GM12878 (cell line): ENCODE results near the gene BIK. TPM values are rescaled to one million over a fixed set of nuclear protein-coding genes. Genes with fewer than 3 reads are reported as not detected.

Experiments
- ATAC-seq: fragments of 200-7000 bp; cut with Tn5 transposase; 3 replicates; pipeline ENCODE4 v1.9.1; 2020; ENCODE audit warnings: mild to moderate bottlenecking, moderate library complexity
- BruUV-seq: library from RNA; stranded (reverse); fragments of 400-500 nt; replicated peaks from 2 replicates; lab custom pipeline; 2021; lab: Mats Ljungman, UMichigan
- CTCF ChIA-PET: fragments of 300-600 bp; sonication (Branson Sonifier 250); formaldehyde crosslinking; extraction: SDS; loops from one replicate; lab custom pipeline; 2021; ENCODE audit warnings: inconsistent platforms; lab: Yijun Ruan, JAX
- POLR2A ChIA-PET: fragments of 350-600 bp; formaldehyde crosslinking; extraction: SDS; loops from one replicate; lab custom pipeline; 2021; ENCODE audit warnings: inconsistent platforms; lab: Charles Lee
- RAD21 ChIA-PET: fragments of 300-600 bp; sonication (Branson Sonifier 250); formaldehyde crosslinking; loops from one replicate; lab custom pipeline; 2023; ENCODE audit warnings: antibody characterized with exemption; ENCODE audit not compliant: unreplicated experiment; lab: Charles Lee
- SMC1A ChIA-PET: fragments of 300-600 bp; sonication (Branson Sonifier 250); formaldehyde crosslinking; loops from one replicate; lab custom pipeline; 2023; ENCODE audit not compliant: unreplicated experiment, uncharacterized antibody; lab: Charles Lee
- DNase-seq: peaks from one replicate; pipeline ENCODE4 v3.0.0-alpha.2; 2011; ENCODE audit warnings: low read depth, low spot score
- FAIRE-seq: peaks from 3 replicates; lab custom pipeline; 2011; peaks lifted over from hg19 to GRCh38; lab: Jason Lieb, UNC
- H2AFZ ChIP-seq: 2 replicates; pipeline ENCODE4 v1.6.0; 2011; ENCODE audit warnings: low read depth, low read length, control low read depth; ENCODE audit not compliant: control insufficient read depth
- H3K27ac ChIP-seq: 2 replicates; pipeline ENCODE4 v1.5.1; 2011; ENCODE audit warnings: control low read depth; ENCODE audit not compliant: control insufficient read depth, insufficient read depth
- H3K27me3 ChIP-seq, 2 experiments: replicated peaks in 1 of 2; 2 replicates each; pipeline versions ENCODE4 v1.6.0 to v1.6.1; 2011; ENCODE audit warnings: low read length in 1 of 2; ENCODE audit not compliant: control insufficient read depth in 2 of 2, insufficient read depth in 2 of 2
- H3K36me3 ChIP-seq, 2 experiments: 2 replicates each; pipeline ENCODE4 v1.5.1; 2011; ENCODE audit warnings: low read length in 1 of 2; ENCODE audit not compliant: control insufficient read depth in 2 of 2, insufficient read depth in 2 of 2
- H3K4me1 ChIP-seq: 2 replicates; pipeline ENCODE4 v1.6.1; 2011; ENCODE audit warnings: mild to moderate bottlenecking, low read length, moderate library complexity, mixed read lengths; ENCODE audit not compliant: control insufficient read depth, insufficient read depth
- H3K4me2 ChIP-seq: 2 replicates; pipeline ENCODE4 v1.6.0; 2011; ENCODE audit warnings: control low read depth; ENCODE audit not compliant: control insufficient read depth, insufficient read depth
- H3K4me3 ChIP-seq: fragments of 200-600 bp; sonication (generic); 2 replicates; pipeline ENCODE4 v1.5.1; 2016
- H3K79me2 ChIP-seq: 2 replicates; pipeline ENCODE4 v1.6.0; 2011; ENCODE audit warnings: low read length; ENCODE audit not compliant: control insufficient read depth, insufficient read depth
- H3K9ac ChIP-seq: 2 replicates; pipeline ENCODE4 v1.8.0; 2011; ENCODE audit warnings: low read length, control low read depth, mixed read lengths; ENCODE audit not compliant: control insufficient read depth, insufficient read depth
- H3K9me3 ChIP-seq: replicated peaks from 3 replicates; pipeline ENCODE4 v1.5.1; 2011; ENCODE audit warnings: mild to moderate bottlenecking, low read length; ENCODE audit not compliant: control insufficient read depth, insufficient read depth
- H4K20me1 ChIP-seq: 2 replicates; pipeline ENCODE4 v1.6.0; 2011; ENCODE audit not compliant: control insufficient read depth, insufficient read depth
- ASH2L ChIP-seq: fragments of 300-600, 200-600 bp; sonication (generic); IDR thresholded peaks from 2 replicates; pipeline ENCODE4 v1.6.1; 2017; ENCODE audit warnings: low read depth, mild to moderate bottlenecking, borderline replicate concordance
- BMI1 ChIP-seq: fragments of 450-650 bp; IDR thresholded peaks from 2 replicates; pipeline ENCODE4 v1.6.1; 2016; ENCODE audit warnings: mild to moderate bottlenecking, moderate library complexity, borderline replicate concordance
- CREB1 ChIP-seq: IDR thresholded peaks from 2 replicates; pipeline ENCODE4 v1.6.1; 2012; ENCODE audit warnings: low read depth, mild to moderate bottlenecking, inconsistent platforms
- EGR1 ChIP-seq, 2 experiments: IDR thresholded peaks; 1 replicate in 1 of 2; 2 replicates in 1 of 2; pipeline ENCODE4 v1.6.1; 2011 to 2012; ENCODE audit warnings: low read depth in 2 of 2, low read length in 2 of 2, borderline replicate concordance in 1 of 2, mild to moderate bottlenecking in 1 of 2, moderate library complexity in 1 of 2
- ELK1 ChIP-seq: IDR thresholded peaks from 2 replicates; pipeline ENCODE4 v1.6.1; 2012; ENCODE audit warnings: low read depth, low read length, improper control_type of control experiment
- FOS ChIP-seq: IDR thresholded peaks from 3 replicates; pipeline ENCODE4 v1.6.1; 2011; ENCODE audit warnings: borderline replicate concordance; ENCODE audit not compliant: insufficient read length; ENCODE audit errors: extremely low read depth
- IKZF2 ChIP-seq, 2 experiments: fragments of 450-650 bp; IDR thresholded peaks; 2 replicates each; pipeline ENCODE4 v1.6.1; 2017; ENCODE audit warnings: mild to moderate bottlenecking in 2 of 2, moderate library complexity in 2 of 2
- KDM1A ChIP-seq: fragments of 200-600 bp; sonication (generic); IDR thresholded peaks from 2 replicates; pipeline ENCODE4 v1.6.1; 2016; ENCODE audit warnings: borderline replicate concordance
- POLR2AphosphoS5 ChIP-seq: IDR thresholded peaks from 2 replicates; pipeline ENCODE4 v1.6.1; 2011; ENCODE audit warnings: mild to moderate bottlenecking, low read length, inconsistent platforms
- SMAD1 ChIP-seq: fragments of 450-650 bp; IDR thresholded peaks from 2 replicates; pipeline ENCODE4 v1.6.1; 2018; ENCODE audit warnings: mild to moderate bottlenecking, low read depth; ENCODE audit not compliant: partially characterized antibody
- SMARCA5 ChIP-seq: fragments of 450-650 bp; IDR thresholded peaks from 2 replicates; pipeline ENCODE4 v1.6.1; 2017; ENCODE audit warnings: mild to moderate bottlenecking
- SUPT20H ChIP-seq: IDR thresholded peaks from 2 replicates; pipeline ENCODE4 v1.6.1; 2011; ENCODE audit warnings: low read depth, mild to moderate bottlenecking, low read length, moderate library complexity, borderline replicate concordance; ENCODE audit not compliant: control insufficient read depth
- USF1 ChIP-seq: IDR thresholded peaks from 2 replicates; pipeline ENCODE4 v1.6.1; 2011; ENCODE audit warnings: borderline replicate concordance, low read depth, mild to moderate bottlenecking, moderate library complexity, mixed read lengths, low read length; ENCODE audit not compliant: insufficient read depth; ENCODE audit errors: extremely low read length
- ZBED1 ChIP-seq: IDR thresholded peaks from 2 replicates; pipeline ENCODE4 v1.6.1; 2016; ENCODE audit warnings: borderline replicate concordance
- WGBS: methylation state at CpG from one replicate; pipeline ENCODE4 v1.1.6; 2016; ENCODE audit warnings: low lambda C conversion rate; ENCODE audit not compliant: insufficient replicate concordance, insufficient coverage; ENCODE audit errors: missing lambda C conversion rate; 5-methylcytosine and 5-hydroxymethylcytosine counted together
- in situ Hi-C: fragments of 300-500 bp; cut with MboI; formaldehyde crosslinking; loops from 9 replicates; pipeline ENCODE4 v1.14.3; 2018; ENCODE audit warnings: mixed read lengths
- intact Hi-C: fragments of 100-400 bp; cut with micrococcal nuclease; formaldehyde crosslinking; loops from one replicate; pipeline ENCODE4 v1.14.2; 2022; ENCODE audit not compliant: unreplicated experiment
- polyA plus RNA-seq, 11 experiments: library from polyadenylated mRNA; depleted of rRNA in 4 of 11; unstranded in 6 of 11; stranded (reverse) in 5 of 11; fragments of >200 nt; fragmentation: Nextera tagmentation in 4 of 11; fragmentation: Illumina TruSeq in 1 of 11; extraction: Ambion mirVana in 4 of 11; extraction: Trizol in 1 of 11; gene quantifications; 1 replicate in 1 of 11; 2 replicates in 10 of 11; pipeline versions ENCODE4 v1.2.1 to v1.2.3, GENCODE V29; 2011 to 2016; ENCODE audit warnings: inconsistent platforms in 2 of 11, missing spikeins in 2 of 11, low read depth in 1 of 11
- total RNA-seq, 4 experiments: library from RNA; depleted of rRNA in 3 of 4; stranded (reverse); fragments of >200 nt in 3 of 4; fragmentation: Illumina TruSeq in 1 of 4; extraction: Trizol in 1 of 4; gene quantifications; 2 replicates each; pipeline versions ENCODE4 v1.2.1 to v1.2.3, GENCODE V29; 2013 to 2021

Gene BIK
- total and polyA plus RNA-seq, 10 of the 15 experiments (the other 5 are each of a cell fraction or from before 2014, with no cell fraction given): 0.33 to 9.8 (median 3.9) TPM

GRCh38 chr22:43163241-43163795, 52.8 kb downstream of the BIK start:
- no peaks in the 10 kb centered on the region for H3K79me2 ChIP-seq
- no peak overlapping the region for H3K4me2 ChIP-seq
- no peak overlapping the region for H3K9ac ChIP-seq
- ATAC-seq (no peak), FAIRE-seq (no peak), DNase-seq (no peak)
- no peak overlapping the region for H2AFZ ChIP-seq
- WGBS: 82% methylated on average over 18 of the region's 18 CpGs
- H3K27ac ChIP-seq: no peak overlapping the region
- SMC1A ChIA-PET: no interaction called here
- BruUV-seq: no TSS peak
- in situ Hi-C loops (no loop called here), intact Hi-C loops (no loop called here)
- no peak overlapping the region for H3K4me3 ChIP-seq
- H3K9me3 ChIP-seq: no peaks in the 10 kb centered on the region
- CTCF ChIA-PET: interaction anchor here (1.2 kb wide), 1 partner anchor 25 kb away, joined by 4 read pairs; no protein-coding TSS in a partner anchor
- no peaks in the 10 kb centered on the region for H4K20me1 ChIP-seq
- H3K36me3 ChIP-seq: no peaks in the 10 kb centered on the region; a peak in 3 of 4 replicates
- H3K27me3 ChIP-seq: no peaks in the 10 kb centered on the region; a peak in 1 of 4 replicates
- RAD21 ChIA-PET: no interaction called here
- H3K4me1 ChIP-seq: no peaks in the 10 kb centered on the region; the same call in 1 of the 2 replicates
- TF ChIP-seq SMARCA5: no peak
- TF ChIP-seq ASH2L: no peak
- POLR2A ChIA-PET: no interaction called here

- H3K9ac ChIP-seq: no peak overlapping the region
- TF ChIP-seq SUPT20H (no peak), EGR1 (IDR thresholded peaks at IDR 0.05; ENCODE audit: borderline replicate concordance in 1 of 2, low read depth in 2 of 2, low read length in 2 of 2) (no peak), IKZF2 (IDR thresholded peaks at IDR 0.05) (no peak), ELK1 (no peak), CREB1 (no peak), BMI1 (no peak), USF1 (no peak), POLR2AphosphoS5 (no peak), KDM1A (no peak), SMAD1 (no peak), FOS (no peak), ZBED1 (no peak)
- ATAC-seq (no peak), FAIRE-seq (no peak), DNase-seq (no peak)
- no peak overlapping the region for H2AFZ ChIP-seq
- no peaks in the 10 kb centered on the region for H3K27me3 ChIP-seq
- H3K4me3 ChIP-seq: no peak overlapping the region
- no peaks in the 10 kb centered on the region for H3K79me2 ChIP-seq
- intact Hi-C loops (no loop called here), in situ Hi-C loops (no loop called here)
- SMC1A ChIA-PET: no interaction called here
- H3K9me3 ChIP-seq: no peaks in the 10 kb centered on the region
- POLR2A ChIA-PET: no interaction called here
- H3K4me1 ChIP-seq: no peaks in the 10 kb centered on the region; the same call in 1 of the 2 replicates
- RAD21 ChIA-PET: no interaction called here
- 41% methylated on average over 16 of the region's 16 CpGs for WGBS
- no peak overlapping the region for H3K4me2 ChIP-seq
- BruUV-seq: no TSS peak
- H4K20me1 ChIP-seq: no peaks in the 10 kb centered on the region
- H3K27ac ChIP-seq: no peak overlapping the region
- CTCF ChIA-PET: no interaction called here
- H3K36me3 ChIP-seq: no peaks in the 10 kb centered on the region; a peak in 3 of 4 replicates
Observed at GRCh38 chr22:43164636-43165035, 54.1 kb downstream of the BIK start.
